Ishikawa (cell line): ENCODE data around the gene GLRB.

Source experiments
- CEBPB ChIP-seq: IDR thresholded peaks from 2 replicates; pipeline ENCODE4 v1.6.1; 2012
- CREB1 ChIP-seq: IDR thresholded peaks from 2 replicates; pipeline ENCODE4 v1.6.1; 2012; ENCODE audit warnings: low read depth
- EGR1 ChIP-seq: IDR thresholded peaks from 2 replicates; pipeline ENCODE4 v1.6.1; 2012
- EP300 ChIP-seq: IDR thresholded peaks from 2 replicates; pipeline ENCODE4 v1.6.1; 2012; ENCODE audit warnings: borderline replicate concordance
- FOXM1 ChIP-seq: IDR thresholded peaks from 2 replicates; pipeline ENCODE4 v1.6.1; 2012; ENCODE audit warnings: low read depth, borderline replicate concordance
- MAX ChIP-seq: IDR thresholded peaks from 2 replicates; pipeline ENCODE4 v1.6.1; 2012
- NFIC ChIP-seq: IDR thresholded peaks from 2 replicates; pipeline ENCODE4 v1.6.1; 2012
- RAD21 ChIP-seq: IDR thresholded peaks from 2 replicates; pipeline ENCODE4 v1.6.1; 2012; ENCODE audit warnings: low read depth
- REST ChIP-seq: IDR thresholded peaks from 2 replicates; pipeline ENCODE4 v1.6.1; 2012; ENCODE audit warnings: low read depth, mild to moderate bottlenecking
- TAF1 ChIP-seq: IDR thresholded peaks from 2 replicates; pipeline ENCODE4 v1.6.1; 2012; ENCODE audit warnings: low read depth, mild to moderate bottlenecking
- TCF12 ChIP-seq: IDR thresholded peaks from 2 replicates; pipeline ENCODE4 v1.6.1; 2012; ENCODE audit warnings: low read depth
- TEAD4 ChIP-seq: IDR thresholded peaks from 2 replicates; pipeline ENCODE4 v1.6.1; 2012
- USF1 ChIP-seq: IDR thresholded peaks from 2 replicates; pipeline ENCODE4 v1.6.1; 2012
- YY1 ChIP-seq: IDR thresholded peaks from 2 replicates; pipeline ENCODE4 v1.6.1; 2012; ENCODE audit warnings: low read depth
- ZBTB7A ChIP-seq: IDR thresholded peaks from 2 replicates; pipeline ENCODE4 v1.6.1; 2012; ENCODE audit warnings: low read depth

Gene GLRB

GRCh38 chr4:157075811-157076577 lies at the start of gene GLRB:
Gene GLRB (plus strand): TSS chr4:157076150. CDS start chr4:157078025, 1,875 bp downstream.
- TF ChIP-seq NFIC (no peak), RAD21 (no peak), CREB1 (no peak), FOXM1 (no peak), CEBPB (no peak), ZBTB7A (peak; percentile 83; the same call in 1 of the 2 replicates), EP300 (no peak), YY1 (no peak), EGR1 (peak; percentile 17; the same call in 1 of the 2 replicates), MAX (peak; percentile 43; the same call in 1 of the 2 replicates), TEAD4 (no peak), TAF1 (no peak), USF1 (no peak), REST (no peak), TCF12 (no peak)

GRCh38 chr4:157035471-157035870 lies 40.5 kb upstream of the GLRB start:
- no peak for TF ChIP-seq EP300
- TF ChIP-seq NFIC: no peak
- TF ChIP-seq CEBPB: no peak
- no peak for TF ChIP-seq ZBTB7A
- TF ChIP-seq TEAD4: no peak

- no peak for TF ChIP-seq EP300
- no peak for TF ChIP-seq ZBTB7A
- TF ChIP-seq USF1: no peak
- TF ChIP-seq CEBPB: no peak
- no peak for TF ChIP-seq MAX
- TF ChIP-seq NFIC: no peak
- no peak for TF ChIP-seq FOXM1
- TF ChIP-seq TCF12: no peak
- no peak for TF ChIP-seq REST
Measured at GRCh38 chr4:157040405-157040804, 35.5 kb upstream of the GLRB start.

GRCh38 chr4:157043131-157043530 lies 32.8 kb upstream of the GLRB start:
- TF ChIP-seq RAD21 (peak; percentile 34; the same call in 1 of the 2 replicates), YY1 (no peak), TCF12 (no peak), EP300 (no peak), CREB1 (no peak), TAF1 (no peak)

GRCh38 chr4:157045507-157046127 lies 30.3 kb upstream of the GLRB start:
- TF ChIP-seq NFIC (no peak), FOXM1 (no peak), TAF1 (no peak), RAD21 (peak; percentile 97), EP300 (0 out of 2 replicates have a peak, but pooled peaks have one; percentile 15), ZBTB7A (no peak), MAX (peak; percentile 25; the same call in 1 of the 2 replicates)

GRCh38 chr4:157048248-157048647 lies 27.7 kb upstream of the GLRB start:
- no peak for TF ChIP-seq TEAD4
- no peak for TF ChIP-seq USF1
- no peak for TF ChIP-seq EP300
- TF ChIP-seq MAX: no peak
- TF ChIP-seq TAF1: no peak
